Mesothelial cell of epicardium (in vitro differentiated cells): ENCODE data around the gene LDLRAD4. TPM values are rescaled to one million over a fixed set of nuclear protein-coding genes. Genes with fewer than 3 reads are reported as not detected.

Experiments used
- DNase-seq, 2 experiments: peaks; one replicate each; pipeline ENCODE4 v3.0.0; 2021; ENCODE audit warnings: low spot score in 2 of 2; ENCODE audit not compliant: unreplicated experiment in 2 of 2
- H3K27ac Mint-ChIP-seq: 2 replicates; pipeline ENCODE4 v1.8.0; 2021; ENCODE audit warnings: mixed read lengths
- H3K27me3 Mint-ChIP-seq: 2 replicates; pipeline ENCODE4 v1.8.0; 2021; ENCODE audit warnings: low read depth, mixed read lengths
- H3K36me3 Mint-ChIP-seq: 2 replicates; pipeline ENCODE4 v1.8.0; 2021; ENCODE audit warnings: mixed read lengths
- H3K4me1 Mint-ChIP-seq: 2 replicates; pipeline ENCODE4 v1.8.0; 2021; ENCODE audit warnings: mixed read lengths
- H3K4me3 Mint-ChIP-seq: 2 replicates; pipeline ENCODE4 v1.8.0; 2021; ENCODE audit warnings: mild to moderate bottlenecking, moderate library complexity, mixed read lengths
- H3K9me3 Mint-ChIP-seq: 2 replicates; pipeline ENCODE4 v1.8.0; 2021; ENCODE audit warnings: mixed read lengths
- total RNA-seq: library from RNA; stranded (reverse); gene quantifications from 3 replicates; pipeline ENCODE4 v1.2.1, GENCODE V29; 2021
- TF ChIP-seq, protein P1 (sequence below): fragments of 200-600 bp; sonication (generic); IDR thresholded peaks from one replicate; pipeline ENCODE4 v1.5.0; 2021; ENCODE audit warnings: antibody characterized with exemption; ENCODE audit not compliant: unreplicated experiment

The LDLRAD4 gene
- total RNA-seq, 1 donor from 2014 or later: 29.7 TPM

DNA sequence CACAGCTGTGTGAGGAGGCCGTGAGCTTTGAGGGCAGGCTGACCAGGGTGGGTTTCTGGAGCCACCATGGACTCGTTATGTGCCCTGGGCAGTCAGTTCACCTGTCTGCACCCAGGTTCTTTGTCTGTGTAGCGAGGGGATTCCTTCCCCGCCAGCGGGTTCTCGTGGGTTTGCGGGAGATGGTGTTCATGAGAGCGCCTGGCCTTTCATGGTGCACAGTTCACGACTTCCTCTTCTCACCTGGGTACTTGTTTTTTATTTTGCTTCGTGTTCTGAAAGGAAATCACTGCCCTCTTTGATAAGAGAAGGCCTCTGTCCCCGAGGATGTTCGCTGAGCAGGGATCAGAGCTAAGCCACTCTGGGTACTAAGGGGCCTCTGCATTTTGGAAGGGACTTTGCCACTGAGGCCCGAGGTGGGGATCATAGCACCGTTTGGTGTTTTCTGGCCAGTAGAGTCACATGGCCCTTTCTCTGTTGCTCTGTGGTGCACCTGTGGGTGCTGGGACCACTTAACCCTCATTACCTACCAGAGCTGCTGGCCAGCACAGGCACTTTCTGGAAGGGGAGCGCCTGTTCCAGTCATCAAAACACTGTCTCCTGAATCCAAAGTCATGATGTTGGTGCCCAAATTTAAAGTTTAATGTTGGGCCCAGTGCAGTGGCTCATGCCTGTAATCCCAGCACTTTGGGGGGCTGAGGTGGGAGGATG, 78.5 kb downstream of the LDLRAD4 start:
- H3K4me1 Mint-ChIP-seq: peaks cover 33% of the 10 kb centered on the region

DNA sequence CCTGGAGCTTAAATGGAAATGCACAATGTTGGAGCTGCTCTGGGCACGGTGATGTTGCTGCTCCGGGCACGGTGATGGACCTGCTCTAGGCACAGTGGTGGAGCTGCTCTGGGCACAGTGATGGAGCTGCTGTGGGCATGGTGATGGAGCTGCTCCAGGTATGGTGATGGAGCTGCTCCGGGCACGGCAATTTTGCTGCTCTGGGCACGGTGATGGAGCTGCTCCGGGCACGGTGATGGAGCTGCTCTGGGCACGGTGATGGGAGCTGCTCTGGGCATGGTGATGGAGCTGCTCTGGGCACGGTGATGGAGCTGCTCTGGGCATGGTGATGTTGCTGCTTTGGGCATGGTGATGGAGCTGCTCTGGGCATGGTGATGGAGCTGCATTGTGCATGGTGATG, 79.7 kb downstream of the LDLRAD4 start:
- no peak overlapping the region for H3K4me3 Mint-ChIP-seq

More for the DNA sequence above, 78.5 kb downstream of the LDLRAD4 start:
- no peak for DNase-seq
- Mint-ChIP-seq H3K4me3 (no peak overlapping the region), H3K27me3 (no peaks in the 10 kb centered on the region), H3K9me3 (no peaks in the 10 kb centered on the region), H3K36me3 (no peaks in the 10 kb centered on the region), H3K27ac (no peak overlapping the region)
- TF ChIP-seq, protein P1, sequence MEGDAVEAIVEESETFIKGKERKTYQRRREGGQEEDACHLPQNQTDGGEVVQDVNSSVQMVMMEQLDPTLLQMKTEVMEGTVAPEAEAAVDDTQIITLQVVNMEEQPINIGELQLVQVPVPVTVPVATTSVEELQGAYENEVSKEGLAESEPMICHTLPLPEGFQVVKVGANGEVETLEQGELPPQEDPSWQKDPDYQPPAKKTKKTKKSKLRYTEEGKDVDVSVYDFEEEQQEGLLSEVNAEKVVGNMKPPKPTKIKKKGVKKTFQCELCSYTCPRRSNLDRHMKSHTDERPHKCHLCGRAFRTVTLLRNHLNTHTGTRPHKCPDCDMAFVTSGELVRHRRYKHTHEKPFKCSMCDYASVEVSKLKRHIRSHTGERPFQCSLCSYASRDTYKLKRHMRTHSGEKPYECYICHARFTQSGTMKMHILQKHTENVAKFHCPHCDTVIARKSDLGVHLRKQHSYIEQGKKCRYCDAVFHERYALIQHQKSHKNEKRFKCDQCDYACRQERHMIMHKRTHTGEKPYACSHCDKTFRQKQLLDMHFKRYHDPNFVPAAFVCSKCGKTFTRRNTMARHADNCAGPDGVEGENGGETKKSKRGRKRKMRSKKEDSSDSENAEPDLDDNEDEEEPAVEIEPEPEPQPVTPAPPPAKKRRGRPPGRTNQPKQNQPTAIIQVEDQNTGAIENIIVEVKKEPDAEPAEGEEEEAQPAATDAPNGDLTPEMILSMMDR: no peak

DNA sequence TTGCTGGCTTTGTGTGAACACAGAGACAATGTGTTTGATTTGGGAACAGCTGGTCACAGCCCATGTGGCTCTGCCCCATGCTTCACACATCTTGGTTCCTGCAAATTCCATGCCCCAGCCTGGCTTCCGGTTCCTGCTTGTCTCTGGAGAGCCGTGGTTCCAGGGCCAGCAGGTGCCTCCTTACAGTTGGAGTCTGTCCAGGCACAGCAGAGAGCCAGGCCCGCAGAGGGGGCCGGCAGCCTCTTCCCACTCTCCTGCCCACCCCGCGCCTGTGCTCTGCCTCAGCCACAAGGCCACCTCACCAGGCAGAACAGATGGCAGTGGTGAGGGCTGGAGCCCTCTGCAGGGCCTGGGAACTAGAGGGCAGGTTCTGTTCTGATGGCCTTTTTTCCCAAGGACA, 81.5 kb downstream of the LDLRAD4 start:
- TF ChIP-seq, protein P1: no peak
- no peaks in the 10 kb centered on the region for H3K9me3 Mint-ChIP-seq
- no peak overlapping the region for H3K27ac Mint-ChIP-seq
- peaks cover 1% of the 10 kb centered on the region for H3K36me3 Mint-ChIP-seq
- DNase-seq: no peak
- no peaks in the 10 kb centered on the region for H3K27me3 Mint-ChIP-seq
- H3K4me3 Mint-ChIP-seq: no peak overlapping the region
- H3K4me1 Mint-ChIP-seq: peaks cover 35% of the 10 kb centered on the region

More for the DNA sequence above, 79.7 kb downstream of the LDLRAD4 start:
- Mint-ChIP-seq H3K36me3 (no peaks in the 10 kb centered on the region), H3K27me3 (no peaks in the 10 kb centered on the region), H3K4me1 (peaks cover 34% of the 10 kb centered on the region), H3K9me3 (no peaks in the 10 kb centered on the region), H3K27ac (no peak overlapping the region)
- TF ChIP-seq, protein P1: no peak
- DNase-seq: no peak

DNA sequence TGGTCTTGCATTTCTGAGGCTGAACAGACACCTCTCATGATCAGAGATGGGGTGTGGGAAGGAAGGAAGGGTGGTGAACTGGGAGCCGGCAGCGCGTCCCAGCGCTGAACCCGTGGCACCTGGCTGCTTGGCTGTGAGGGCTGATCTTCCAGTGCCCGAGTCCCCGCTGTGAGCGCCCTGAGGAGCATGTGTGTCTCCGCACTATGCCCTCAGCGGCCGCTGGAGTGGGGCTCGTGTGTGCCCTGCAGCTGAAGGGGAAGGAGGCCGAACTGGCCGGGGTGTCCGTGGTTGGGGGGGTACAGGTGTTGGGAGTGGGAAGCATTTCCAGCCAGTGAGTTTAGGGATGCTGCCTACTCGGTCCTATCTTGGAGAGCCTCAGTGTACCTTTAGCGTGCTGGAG, 82.2 kb downstream of the LDLRAD4 start:
- H3K27ac Mint-ChIP-seq: no peak overlapping the region
- no peak for DNase-seq

DNA sequence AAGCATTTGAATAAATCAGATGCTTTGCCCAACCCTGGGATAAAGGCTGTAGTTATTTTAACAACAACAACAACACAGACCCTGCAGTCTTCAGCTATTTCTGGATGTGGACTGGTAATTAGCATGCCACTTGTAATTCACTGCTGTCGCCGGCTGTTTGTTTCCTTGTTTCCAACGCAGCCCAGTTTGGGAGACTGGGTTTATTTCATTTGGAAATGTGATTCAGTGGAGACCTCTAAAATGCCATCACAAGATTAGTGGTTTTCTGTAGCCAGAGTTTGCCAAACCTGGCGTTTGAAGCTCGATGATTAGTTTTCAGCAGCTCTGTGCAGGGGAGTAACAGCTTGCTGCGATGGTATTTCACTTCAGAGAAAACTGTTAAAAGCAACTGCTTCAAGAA, 83.5 kb downstream of the LDLRAD4 start:
- Mint-ChIP-seq H3K4me3 (no peak overlapping the region), H3K27ac (peak overlapping the region; percentile 86), H3K36me3 (peaks cover 8% of the 10 kb centered on the region), H3K4me1 (peaks cover 42% of the 10 kb centered on the region), H3K9me3 (peaks cover 8% of the 10 kb centered on the region), H3K27me3 (no peaks in the 10 kb centered on the region)
- TF ChIP-seq, protein P1: no peak
- DNase-seq: no peak

More for the DNA sequence above, 82.2 kb downstream of the LDLRAD4 start:
- Mint-ChIP-seq H3K4me1 (peaks cover 38% of the 10 kb centered on the region), H3K9me3 (peaks cover 6% of the 10 kb centered on the region), H3K36me3 (peaks cover 6% of the 10 kb centered on the region), H3K4me3 (no peak overlapping the region), H3K27me3 (no peaks in the 10 kb centered on the region)
- TF ChIP-seq, protein P1: no peak
